ENCODE data around the gene EPS8L3. TPM values are rescaled to one million over a fixed set of nuclear protein-coding genes. Genes with fewer than 3 reads are reported as not detected.

EPS8L3 gene
- total and polyA plus RNA-seq, 2 of the 4 experiments (the other 2 are of a cell fraction) = not detected

DNA sequence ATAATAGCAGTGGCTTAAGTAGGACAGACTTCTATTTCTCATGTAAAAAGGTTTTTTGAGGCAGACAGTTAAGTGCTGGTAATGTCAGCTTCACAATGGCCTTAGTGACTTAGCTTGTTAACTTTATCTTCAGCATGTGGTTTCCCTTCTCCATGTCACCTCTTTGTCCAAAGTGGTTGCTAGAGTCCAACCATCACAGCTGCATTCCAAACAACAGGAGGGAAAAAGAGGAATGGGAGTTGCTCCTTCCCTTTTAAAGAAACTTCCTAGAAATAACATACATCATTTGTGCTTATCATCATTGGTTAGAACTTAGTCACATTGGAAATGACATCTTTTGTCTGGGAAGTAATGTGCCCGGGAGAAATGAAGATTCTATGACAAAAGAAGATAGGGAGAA is 41.8 kb downstream of the EPS8L3 start:
- Histone ChIP-seq H3K79me1 (ENCODE audit: low read depth in 1 of 2, low read length in 2 of 2) (no peaks in the 10 kb centered on the region), H4K5ac (ENCODE audit: low read depth, low read length) (no peak overlapping the region), H3K4me1 (ENCODE audit: control insufficient read depth, insufficient read depth, low read length) (peaks cover 8% of the 10 kb centered on the region; the same call in 1 of the 2 replicates), H3K23ac (ENCODE audit: low read depth, low read length) (no peak overlapping the region), H2BK120ac (ENCODE audit: low read depth, low read length) (peak overlapping the region; percentile 16; the same call in 1 of the 2 replicates), H3K36me3 (ENCODE audit: control insufficient read depth, insufficient read depth, low read length) (no peaks in the 10 kb centered on the region), H2BK15ac (ENCODE audit: low read depth, low read length) (no peak overlapping the region; the same call in 2 of the 3 replicates), H3K4me3 (ENCODE audit: insufficient read depth, low read depth, low read length) (no peak overlapping the region), H4K20me1 (ENCODE audit: insufficient read depth, low read length) (no peaks in the 10 kb centered on the region), H3K56ac (ENCODE audit: extremely low read depth, insufficient read depth, low read length) (no peak overlapping the region), H2BK5ac (ENCODE audit: low read depth, low read length, poor library complexity, severe bottlenecking) (no peak overlapping the region), H2AK9ac (replicated peaks; ENCODE audit: low read depth, low read length, poor library complexity) (no peak overlapping the region), H3K14ac (replicated peaks; ENCODE audit: low read depth, low read length) (no peak overlapping the region), H3K18ac (ENCODE audit: low read depth, low read length) (no peak overlapping the region), H2AK5ac (ENCODE audit: low read depth, low read length) (no peak overlapping the region), H3K4me2 (ENCODE audit: low read depth, low read length) (no peak overlapping the region), H4K91ac (ENCODE audit: insufficient read depth, low read depth, low read length) (no peak overlapping the region), H3K4ac (ENCODE audit: low read depth, low read length) (no peak overlapping the region), H3K9me3 (ENCODE audit: control insufficient read depth, insufficient read depth, low read length) (no peaks in the 10 kb centered on the region; the same call in 1 of the 2 replicates), H3K27me3 (ENCODE audit: control insufficient read depth, insufficient read depth, low read length) (peaks cover 3% of the 10 kb centered on the region), H3K9ac (ENCODE audit: low read depth, low read length) (no peak overlapping the region), H4K8ac (ENCODE audit: low read depth in 2 of 2, low read length in 2 of 2) (no peak overlapping the region), H3K9me1 (ENCODE audit: insufficient read depth, low read length) (0 out of 2 replicates have a peak, but pooled peaks cover 3% of the 10 kb centered on the region), H3K27ac (ENCODE audit: insufficient read depth, low read length) (no peak overlapping the region), H2AFZ (replicated peaks; ENCODE audit: low read length, poor library complexity) (no peak overlapping the region), H2BK20ac (ENCODE audit: low read depth, low read length) (no peak overlapping the region)
- TF ChIP-seq MXI1 (IDR thresholded peaks at IDR 0.05; ENCODE audit: borderline replicate concordance, low read depth, low read length) (no peak), RCOR1 (IDR thresholded peaks at IDR 0.05; ENCODE audit: insufficient replicate concordance, low read length) (no peak), BHLHE40 (IDR thresholded peaks at IDR 0.05; ENCODE audit: low read depth, low read length) (no peak), RAD21 (IDR thresholded peaks at IDR 0.05; ENCODE audit: low read length) (no peak), FOS (IDR thresholded peaks at IDR 0.05; ENCODE audit: low read depth, low read length) (no peak), MAFK (IDR thresholded peaks at IDR 0.05; ENCODE audit: low read depth, low read length) (no peak)
- TF ChIP-seq, protein P1, sequence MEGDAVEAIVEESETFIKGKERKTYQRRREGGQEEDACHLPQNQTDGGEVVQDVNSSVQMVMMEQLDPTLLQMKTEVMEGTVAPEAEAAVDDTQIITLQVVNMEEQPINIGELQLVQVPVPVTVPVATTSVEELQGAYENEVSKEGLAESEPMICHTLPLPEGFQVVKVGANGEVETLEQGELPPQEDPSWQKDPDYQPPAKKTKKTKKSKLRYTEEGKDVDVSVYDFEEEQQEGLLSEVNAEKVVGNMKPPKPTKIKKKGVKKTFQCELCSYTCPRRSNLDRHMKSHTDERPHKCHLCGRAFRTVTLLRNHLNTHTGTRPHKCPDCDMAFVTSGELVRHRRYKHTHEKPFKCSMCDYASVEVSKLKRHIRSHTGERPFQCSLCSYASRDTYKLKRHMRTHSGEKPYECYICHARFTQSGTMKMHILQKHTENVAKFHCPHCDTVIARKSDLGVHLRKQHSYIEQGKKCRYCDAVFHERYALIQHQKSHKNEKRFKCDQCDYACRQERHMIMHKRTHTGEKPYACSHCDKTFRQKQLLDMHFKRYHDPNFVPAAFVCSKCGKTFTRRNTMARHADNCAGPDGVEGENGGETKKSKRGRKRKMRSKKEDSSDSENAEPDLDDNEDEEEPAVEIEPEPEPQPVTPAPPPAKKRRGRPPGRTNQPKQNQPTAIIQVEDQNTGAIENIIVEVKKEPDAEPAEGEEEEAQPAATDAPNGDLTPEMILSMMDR (conservative IDR thresholded peaks at IDR 0.05; ENCODE audit: low read depth, low read length) = no peak
- DNase-seq (no peak), ATAC-seq (ENCODE audit: low read depth) (no peak)
- CTCF ChIA-PET = interaction anchor here (1.1 kb wide), 1 partner anchor 176 kb away, joined by 3 read pairs; no protein-coding TSS in a partner anchor
- no CpG with 5 or more reads among the region's 1 CpG for WGBS, 2 experiments (ENCODE audit: extremely low coverage in 2 of 2, insufficient read length in 1 of 2)
- intact Hi-C loops (cut with micrococcal nuclease) (loop anchor here (5.0 kb wide), 1 partner anchor 45 kb away; no protein-coding TSS in a partner anchor), in situ Hi-C loops (cut with MboI; ENCODE audit: low sequenced_read_pairs) (no loop called here), dilution Hi-C loops (cut with HindIII; ENCODE audit: low sequenced_read_pairs, unreplicated experiment) (no loop called here)
- POLR2A ChIA-PET (ENCODE audit: unreplicated experiment) = interaction anchor here (0.6 kb wide), 1 partner anchor 56 kb away, joined by 3 read pairs; no protein-coding TSS in a partner anchor
- no TSS peak for BruUV-seq (replicated peaks)

Data from IMR-90 (cell line).